SU-DHL-6 (cell line): Measurements from ENCODE around the gene GRIA3.
"Not testable (repeated sequence)": the region's sequence is repeated elsewhere in the genome, so short reads cannot be mapped to it uniquely, and the experiment has no call there.

ENCODE experiments used
- EZH2phosphoT487 ChIP-seq: fragments of 200-600 bp; sonication (generic), shearing (Covaris generic); conservative IDR thresholded peaks from 2 replicates; pipeline ENCODE4 v1.6.1; 2018; ENCODE audit warnings: mild to moderate bottlenecking, antibody characterized with exemption, low read length, moderate library complexity, mixed read lengths
- TF ChIP-seq, protein P1 (sequence below): fragments of 200-600 bp; sonication (generic); IDR thresholded peaks from one replicate; pipeline ENCODE4 v1.5.1; 2017; ENCODE audit warnings: antibody characterized with exemption, mild to moderate bottlenecking, low read length, moderate library complexity; ENCODE audit not compliant: insufficient read depth, poor library complexity, severe bottlenecking

DNA sequence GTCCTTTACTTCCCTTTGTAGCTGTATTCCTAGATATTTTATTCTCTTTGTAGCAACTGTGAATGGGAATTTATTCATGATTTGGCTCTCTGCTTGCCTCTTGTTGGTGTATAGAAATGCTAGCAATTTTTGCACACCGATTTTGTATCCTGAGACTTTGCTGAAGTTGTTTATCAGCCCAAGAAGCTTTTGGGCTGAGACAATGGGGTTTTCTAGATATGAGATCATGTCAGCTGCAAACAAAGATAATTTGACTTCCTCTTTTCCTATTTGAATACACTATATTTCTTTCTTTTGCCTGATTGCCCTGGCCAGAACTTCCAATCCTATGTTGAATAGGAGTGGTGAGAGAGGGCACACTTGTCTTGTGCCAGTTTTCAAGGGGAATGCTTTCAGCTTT lies 346.6 kb downstream of the GRIA3 start:
- TF ChIP-seq, protein P1, sequence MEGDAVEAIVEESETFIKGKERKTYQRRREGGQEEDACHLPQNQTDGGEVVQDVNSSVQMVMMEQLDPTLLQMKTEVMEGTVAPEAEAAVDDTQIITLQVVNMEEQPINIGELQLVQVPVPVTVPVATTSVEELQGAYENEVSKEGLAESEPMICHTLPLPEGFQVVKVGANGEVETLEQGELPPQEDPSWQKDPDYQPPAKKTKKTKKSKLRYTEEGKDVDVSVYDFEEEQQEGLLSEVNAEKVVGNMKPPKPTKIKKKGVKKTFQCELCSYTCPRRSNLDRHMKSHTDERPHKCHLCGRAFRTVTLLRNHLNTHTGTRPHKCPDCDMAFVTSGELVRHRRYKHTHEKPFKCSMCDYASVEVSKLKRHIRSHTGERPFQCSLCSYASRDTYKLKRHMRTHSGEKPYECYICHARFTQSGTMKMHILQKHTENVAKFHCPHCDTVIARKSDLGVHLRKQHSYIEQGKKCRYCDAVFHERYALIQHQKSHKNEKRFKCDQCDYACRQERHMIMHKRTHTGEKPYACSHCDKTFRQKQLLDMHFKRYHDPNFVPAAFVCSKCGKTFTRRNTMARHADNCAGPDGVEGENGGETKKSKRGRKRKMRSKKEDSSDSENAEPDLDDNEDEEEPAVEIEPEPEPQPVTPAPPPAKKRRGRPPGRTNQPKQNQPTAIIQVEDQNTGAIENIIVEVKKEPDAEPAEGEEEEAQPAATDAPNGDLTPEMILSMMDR, result not testable (repeated sequence)
- not testable (repeated sequence) for TF ChIP-seq EZH2phosphoT487
